Muscle of leg (tissue), 11 donors: ENCODE measurements around the gene DHRS9. TPM values are rescaled to one million over a fixed set of nuclear protein-coding genes. Genes with fewer than 3 reads are reported as not detected.
"Not testable (repeated sequence)": the region's sequence is repeated elsewhere in the genome, so short reads cannot be mapped to it uniquely, and the experiment has no call there.

Experiments
- DNase-seq: peaks from one replicate; pipeline ENCODE4 v3.0.0; 2013
- H3K27ac ChIP-seq: one replicate; pipeline ENCODE4 v1.5.1; 2013; ENCODE audit warnings: mild to moderate bottlenecking, low read length, control low read depth
- H3K27me3 ChIP-seq: one replicate; pipeline ENCODE4 v1.6.1; 2013; ENCODE audit warnings: low read length; ENCODE audit not compliant: control insufficient read depth, insufficient read depth
- H3K36me3 ChIP-seq: one replicate; pipeline ENCODE4 v1.6.1; 2013; ENCODE audit warnings: low read length; ENCODE audit not compliant: control insufficient read depth, insufficient read depth
- H3K4me1 ChIP-seq: one replicate; pipeline ENCODE4 v1.6.1; 2013; ENCODE audit warnings: low read length; ENCODE audit not compliant: control insufficient read depth, insufficient read depth
- H3K4me3 ChIP-seq: one replicate; pipeline ENCODE4 v1.5.1; 2013; ENCODE audit warnings: low read length, control low read depth
- H3K9me3 ChIP-seq: replicated peaks from 2 replicates; pipeline ENCODE4 v1.6.1; 2013; ENCODE audit warnings: low read depth, low read length; ENCODE audit not compliant: control insufficient read depth
- WGBS: methylation state at CpG from one replicate; pipeline ENCODE4 v1.1.5; 2013; ENCODE audit warnings: missing lambda C conversion rate; ENCODE audit not compliant: insufficient coverage; 5-methylcytosine and 5-hydroxymethylcytosine counted together
- polyA plus RNA-seq, 8 donors: library from polyadenylated mRNA; unstranded; fragments of 120-200 nt; gene quantifications; one replicate each; pipeline versions ENCODE4 v1.2.1 to v1.2.3, GENCODE V29; 2013; ENCODE audit warnings: inconsistent platforms in 1 of 8, low replicate concordance in 1 of 8; ENCODE audit not compliant: insufficient read length in 8 of 8, insufficient read depth in 1 of 8
- total RNA-seq: library from RNA; stranded (reverse); fragments of 120-200 nt; gene quantifications from one replicate; pipeline ENCODE4 v1.2.4, GENCODE V29; 2013

Gene DHRS9
- total and polyA plus RNA-seq, 9 donors = 0.19 to 0.72 (median 0.33) TPM

DNA sequence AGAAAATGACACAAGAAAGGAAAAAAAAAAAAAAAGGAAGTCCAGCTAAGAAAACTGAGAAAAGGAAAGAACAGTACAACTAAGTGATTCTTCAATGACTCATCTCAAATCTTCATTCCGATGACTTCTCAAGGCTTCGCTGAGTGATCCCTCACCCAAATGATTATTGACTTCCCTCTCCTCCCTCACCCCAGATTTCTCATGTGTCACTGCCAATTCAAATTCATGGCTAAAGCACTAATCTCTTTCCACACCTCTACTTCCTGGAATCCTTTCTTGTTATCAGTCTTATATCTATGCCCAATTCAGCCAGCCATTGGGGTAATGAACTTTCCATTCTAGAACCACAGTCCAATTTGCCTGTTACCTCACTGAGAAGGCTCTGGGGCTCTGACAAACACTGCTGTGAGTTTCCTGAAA lies 31.0 kb upstream of the DHRS9 start:
- no peaks in the 10 kb centered on the region for H3K9me3 ChIP-seq
- H3K36me3 ChIP-seq = no peaks in the 10 kb centered on the region
- H3K4me1 ChIP-seq = no peaks in the 10 kb centered on the region
- WGBS = 54% methylated on average over 2 of the region's 2 CpGs
- H3K27me3 ChIP-seq = no peaks in the 10 kb centered on the region
- no peak overlapping the region for H3K27ac ChIP-seq
- peak; percentile 13 for DNase-seq
- H3K4me3 ChIP-seq = no peak overlapping the region

DNA sequence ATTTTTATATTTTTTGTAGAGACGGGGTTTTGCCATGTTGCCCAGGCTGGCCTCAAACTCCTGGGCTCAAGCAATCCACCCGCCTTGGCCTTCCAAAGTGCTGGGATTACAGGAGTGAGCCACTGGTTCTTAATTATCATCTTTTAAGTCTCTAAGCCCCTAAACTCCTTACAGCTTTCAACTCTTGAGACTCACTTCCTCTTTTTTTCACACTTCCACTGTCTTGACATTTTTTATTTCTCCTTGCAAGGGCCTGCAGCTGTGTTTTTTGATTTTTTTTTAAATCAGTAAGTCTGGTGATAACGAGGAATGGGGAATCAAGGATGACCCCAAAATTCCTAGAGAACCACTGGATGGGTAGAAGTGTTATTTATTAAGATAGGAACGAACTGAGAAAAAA lies 29.7 kb upstream of the DHRS9 start:
- H3K27me3 ChIP-seq = no peaks in the 10 kb centered on the region
- H3K36me3 ChIP-seq = no peaks in the 10 kb centered on the region
- WGBS = 60% methylated on average over 1 of the region's 4 CpGs
- no peak overlapping the region for H3K27ac ChIP-seq
- no peak overlapping the region for H3K4me3 ChIP-seq
- peak; percentile 10 for DNase-seq
- no peaks in the 10 kb centered on the region for H3K4me1 ChIP-seq
- peaks cover 3% of the 10 kb centered on the region for H3K9me3 ChIP-seq

DNA sequence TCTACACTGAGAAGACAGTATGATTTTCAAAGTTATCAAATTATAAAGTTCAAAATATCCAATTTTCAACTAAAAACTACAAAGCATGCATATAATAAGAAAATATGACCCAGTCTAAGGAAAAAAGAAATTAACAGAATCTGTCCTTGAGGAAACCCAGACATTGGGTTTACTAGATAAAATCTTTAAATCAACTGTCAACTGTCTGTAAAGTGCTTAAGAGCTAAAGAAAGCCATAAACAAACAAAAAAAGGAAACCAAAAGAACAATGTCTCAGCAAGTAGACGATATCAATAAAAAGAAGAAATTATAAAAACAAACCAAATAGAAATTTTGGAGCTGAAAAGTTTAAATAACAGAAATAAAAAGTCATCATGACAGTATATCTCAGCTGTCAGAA lies 27.8 kb upstream of the DHRS9 start:
- Histone ChIP-seq H3K27ac (no peak overlapping the region), H3K4me1 (no peaks in the 10 kb centered on the region), H3K9me3 (peaks cover 3% of the 10 kb centered on the region), H3K27me3 (no peaks in the 10 kb centered on the region), H3K4me3 (no peak overlapping the region), H3K36me3 (no peaks in the 10 kb centered on the region)
- no CpG with 5 or more reads among the region's 1 CpG for WGBS
- no peak for DNase-seq

DNA sequence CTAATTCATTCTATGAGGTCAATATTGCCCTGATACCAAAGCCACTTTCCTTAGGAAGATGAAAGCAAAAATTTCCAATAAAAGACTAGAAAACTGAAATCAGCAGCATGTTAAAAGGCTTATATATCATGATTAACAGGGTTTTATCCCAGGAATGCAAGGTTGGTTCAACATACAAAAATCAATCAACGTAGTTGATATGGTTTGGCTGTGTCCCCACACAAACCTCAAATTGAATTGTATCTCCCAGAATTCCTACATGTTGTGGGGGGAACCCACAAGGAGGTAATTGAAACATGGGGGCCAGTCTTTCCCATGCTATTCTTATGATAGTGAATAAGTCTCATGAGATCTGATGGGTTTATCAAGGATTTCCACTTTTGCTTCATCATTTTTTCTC lies 26.5 kb upstream of the DHRS9 start:
- DNase-seq = no peak
- Histone ChIP-seq H3K4me1 (no peaks in the 10 kb centered on the region), H3K9me3 (peaks cover 3% of the 10 kb centered on the region), H3K27me3 (no peaks in the 10 kb centered on the region), H3K36me3 (no peaks in the 10 kb centered on the region), H3K4me3 (no peak overlapping the region), H3K27ac (no peak overlapping the region)
- no CpG with 5 or more reads among the region's 1 CpG for WGBS

DNA sequence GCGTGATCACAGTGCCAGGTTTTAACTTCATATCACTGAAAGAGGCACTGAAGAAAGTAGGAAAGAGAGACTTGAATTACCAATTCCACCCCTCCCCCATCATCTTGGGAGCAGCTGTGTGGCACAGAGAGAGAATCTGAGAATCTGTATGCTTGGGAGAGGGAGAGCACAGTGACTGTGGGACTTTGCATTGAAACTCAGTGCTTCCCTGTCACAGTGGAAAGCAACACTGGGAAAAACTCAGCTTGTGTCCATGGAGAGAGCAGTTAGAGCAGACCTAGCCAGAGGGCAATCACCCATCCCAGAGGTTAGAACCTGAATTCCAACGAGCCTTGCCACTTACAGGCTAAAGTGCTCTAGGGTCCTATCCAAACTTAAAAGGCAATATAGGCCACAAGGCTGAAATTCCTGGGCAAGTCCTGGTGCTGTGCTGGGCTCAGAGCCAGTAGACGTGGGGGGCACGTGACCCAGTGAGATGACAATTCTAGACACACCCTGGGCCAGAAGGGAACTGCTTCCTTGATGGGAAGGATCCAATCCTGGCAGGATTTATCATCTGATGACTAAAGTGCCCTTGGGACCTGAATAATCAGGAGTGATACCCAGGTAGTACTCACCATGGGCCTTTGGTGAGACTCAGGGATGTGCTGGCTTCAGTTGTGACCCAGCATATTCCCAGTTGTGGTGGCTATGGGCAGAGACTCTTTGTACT lies 22.8 kb upstream of the DHRS9 start:
- Histone ChIP-seq H3K4me3 (no peak overlapping the region), H3K36me3 (no peaks in the 10 kb centered on the region), H3K27ac (no peak overlapping the region), H3K9me3 (peaks cover 3% of the 10 kb centered on the region), H3K4me1 (no peaks in the 10 kb centered on the region), H3K27me3 (no peaks in the 10 kb centered on the region)
- DNase-seq = no peak
- 67% methylated on average over 3 of the region's 4 CpGs for WGBS

DNA sequence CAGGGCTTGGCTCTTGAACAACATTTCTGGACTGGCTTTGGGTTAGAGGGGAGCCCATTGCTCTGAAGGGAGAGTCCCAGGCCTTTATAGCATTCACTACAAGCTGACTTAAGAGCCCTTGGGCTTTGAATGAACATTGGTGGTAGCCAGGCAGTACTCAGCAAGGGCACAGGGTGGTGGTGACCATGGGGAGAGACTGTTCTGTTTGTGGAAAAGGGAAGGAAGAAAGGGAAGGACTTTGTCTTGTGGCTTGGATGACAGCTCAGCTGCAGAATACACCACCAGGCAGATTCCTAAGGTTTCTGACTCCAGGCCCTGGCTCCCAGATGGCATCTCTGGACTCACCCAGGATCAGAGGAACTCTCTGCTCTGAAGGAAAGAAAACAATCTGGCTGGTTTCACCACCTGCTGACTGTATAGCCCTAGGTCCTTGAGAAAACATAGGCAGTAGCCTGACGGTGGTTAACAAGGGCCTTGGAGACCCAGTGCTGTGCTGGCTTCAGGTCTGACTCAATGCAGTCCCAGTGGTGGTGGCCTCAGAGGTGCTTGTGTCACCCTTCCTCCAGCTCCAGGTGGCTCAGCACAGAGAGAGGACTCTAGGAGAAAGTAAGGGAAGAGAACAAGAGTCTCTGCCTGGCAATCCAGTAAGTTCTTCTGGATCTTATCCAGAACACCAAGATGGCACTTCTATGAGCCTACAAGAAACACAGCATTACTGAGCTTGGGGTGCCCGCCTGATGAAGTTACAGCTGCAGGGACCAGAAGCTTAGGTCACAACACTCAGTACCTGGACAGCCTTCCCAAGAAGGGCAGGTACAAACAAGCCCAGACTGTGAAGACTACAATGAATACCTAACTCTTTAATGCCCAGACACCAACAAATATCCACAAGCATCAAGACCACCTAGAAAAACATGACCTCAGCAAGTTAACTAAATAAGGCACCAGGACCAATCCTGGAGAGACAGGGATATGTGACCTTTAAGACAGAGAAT lies 21.8 kb upstream of the DHRS9 start:
- Histone ChIP-seq H3K27me3 (no peaks in the 10 kb centered on the region), H3K27ac (no peak overlapping the region), H3K4me1 (no peaks in the 10 kb centered on the region), H3K4me3 (no peak overlapping the region), H3K9me3 (peaks cover 3% of the 10 kb centered on the region), H3K36me3 (no peaks in the 10 kb centered on the region)
- no peak for DNase-seq
- 92% methylated on average over 1 of the region's 2 CpGs for WGBS

DNA sequence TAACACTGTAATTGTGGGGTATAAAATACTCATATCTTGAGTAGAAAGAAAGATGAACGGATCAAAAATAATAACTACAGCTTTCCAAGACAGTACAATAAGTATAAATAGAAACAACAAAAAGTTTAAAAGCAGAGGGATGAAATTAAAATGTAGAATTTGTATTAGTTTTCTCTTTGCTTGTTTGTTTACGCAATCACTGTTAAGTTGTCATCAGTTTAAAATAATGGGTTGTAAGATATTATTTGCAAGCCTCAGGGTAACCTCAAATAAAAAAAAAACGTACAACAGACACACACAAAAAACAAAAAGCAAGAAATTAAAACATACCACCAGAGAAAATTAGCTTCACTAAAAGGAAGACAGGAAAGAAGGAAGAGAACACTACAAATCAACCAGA lies 20.2 kb upstream of the DHRS9 start:
- no CpG with 5 or more reads among the region's 3 CpGs for WGBS

DNA sequence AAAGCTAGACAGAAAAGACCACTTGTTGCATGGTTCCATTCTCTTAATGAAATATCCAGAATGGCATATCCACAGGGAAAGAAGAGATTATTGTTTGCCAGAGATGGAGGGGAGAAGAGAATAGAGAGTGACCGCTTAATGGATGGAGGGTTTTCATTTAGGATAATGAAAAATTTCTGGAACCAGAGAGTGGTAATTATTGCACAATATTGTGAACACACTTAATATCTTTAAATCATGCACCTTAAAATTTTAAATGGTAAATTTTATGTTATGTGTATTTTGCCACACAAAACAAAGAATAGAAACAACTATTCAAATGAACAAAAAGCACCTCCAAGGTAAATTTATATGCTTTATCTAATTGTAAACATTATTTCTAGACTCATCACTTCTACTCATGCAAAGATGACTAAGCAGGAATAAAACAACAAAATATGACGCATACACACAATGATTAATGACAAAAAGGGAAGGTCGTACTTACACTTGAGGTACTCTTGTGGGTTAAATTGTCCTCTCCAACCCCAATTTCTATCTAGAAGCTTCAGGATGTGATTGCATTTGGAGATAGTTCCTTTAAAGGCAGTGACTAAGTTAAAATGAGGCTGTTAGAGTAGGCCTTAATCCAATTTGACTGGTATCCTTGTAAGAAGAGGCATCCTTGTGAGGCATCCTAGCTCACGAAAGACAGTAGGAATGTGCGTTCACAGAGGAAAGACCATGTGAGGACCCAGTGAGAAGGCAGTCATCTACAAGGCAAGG lies 18.7 kb upstream of the DHRS9 start:
- Histone ChIP-seq H3K27ac (no peak overlapping the region), H3K27me3 (no peaks in the 10 kb centered on the region), H3K4me3 (no peak overlapping the region), H3K9me3 (no peaks in the 10 kb centered on the region), H3K36me3 (no peaks in the 10 kb centered on the region), H3K4me1 (no peaks in the 10 kb centered on the region)
- no CpG with 5 or more reads among the region's 5 CpGs for WGBS
- no peak for DNase-seq

More for the DNA sequence above, 20.2 kb upstream of the DHRS9 start:
- Histone ChIP-seq H3K4me3 (no peak overlapping the region), H3K36me3 (no peaks in the 10 kb centered on the region), H3K9me3 (peaks cover 2% of the 10 kb centered on the region), H3K27me3 (no peaks in the 10 kb centered on the region), H3K4me1 (no peaks in the 10 kb centered on the region), H3K27ac (no peak overlapping the region)
- DNase-seq = no peak

DNA sequence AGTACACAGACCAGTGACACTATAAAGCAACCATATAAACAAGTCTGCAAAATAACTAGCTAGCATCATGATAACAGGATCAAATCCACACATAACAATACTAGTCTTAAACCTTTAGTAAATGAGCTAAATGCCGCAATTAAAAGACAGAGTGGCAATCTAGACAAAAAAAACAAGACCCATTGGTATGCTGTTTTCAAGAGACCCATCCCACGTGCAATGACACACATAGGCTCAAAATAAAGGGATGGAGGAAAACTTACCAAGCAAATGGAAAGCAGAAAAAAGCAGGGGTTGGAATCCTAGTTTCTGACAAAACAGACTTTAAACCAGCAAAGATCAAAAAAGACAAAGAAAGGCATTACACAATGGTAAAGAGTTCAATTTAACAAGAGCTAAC lies 14.8 kb upstream of the DHRS9 start:
- not testable (repeated sequence) for H3K27me3 ChIP-seq, DNase-seq, H3K4me1 ChIP-seq, H3K4me3 ChIP-seq, H3K9me3 ChIP-seq, H3K27ac ChIP-seq, H3K36me3 ChIP-seq
- no CpG with 5 or more reads among the region's 2 CpGs for WGBS

DNA sequence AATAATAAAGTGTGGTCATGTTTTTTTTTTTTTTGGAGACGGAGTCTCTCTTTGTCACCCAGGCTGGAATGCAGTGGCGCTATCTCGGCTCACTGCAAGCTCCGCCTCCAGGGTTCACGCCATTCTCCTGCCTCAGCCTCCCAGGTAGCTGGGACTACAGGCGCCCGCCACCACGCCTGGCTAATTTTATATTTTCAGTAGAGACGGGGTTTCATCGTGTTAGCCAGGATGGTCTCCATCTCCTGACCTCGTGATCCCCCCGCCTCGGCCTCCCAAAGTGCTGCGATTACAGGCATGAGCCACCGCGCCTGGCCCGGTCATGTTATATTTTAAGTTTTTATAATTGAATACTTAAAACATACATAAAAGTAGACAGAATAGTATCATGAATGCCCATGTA lies 5.2 kb upstream of the DHRS9 start:
- H3K4me1 ChIP-seq, H3K9me3 ChIP-seq, H3K4me3 ChIP-seq, H3K27ac ChIP-seq, DNase-seq, H3K27me3 ChIP-seq, H3K36me3 ChIP-seq: not testable (repeated sequence)
- 92% methylated on average over 11 of the region's 17 CpGs for WGBS
